GM23248 (cell line): Measurements from ENCODE around the gene SPATA25.

Experiments
- EZH2 ChIP-seq: fragments of 200-600 bp; sonication (generic); IDR thresholded peaks from 2 replicates; pipeline ENCODE4 v1.6.1; 2018; ENCODE audit warnings: antibody characterized with exemption, mild to moderate bottlenecking; ENCODE audit not compliant: insufficient read depth, poor library complexity, severe bottlenecking
- EZH2phosphoT487 ChIP-seq: fragments of 200-600 bp; sonication (generic); IDR thresholded peaks from 2 replicates; pipeline ENCODE4 v1.6.1; 2018; ENCODE audit warnings: antibody characterized with exemption, moderate library complexity, mild to moderate bottlenecking, low read depth; ENCODE audit not compliant: insufficient read depth

GRCh38 chr20:45850238-45850637, 37.2 kb downstream of the SPATA25 start:
- no peak for TF ChIP-seq EZH2
- no peak for TF ChIP-seq EZH2phosphoT487
